HepG2 (cell line): ENCODE measurements around the gene OR2B3.

Source experiments
- CBX5 ChIP-seq: sonication (generic); formaldehyde crosslinking; IDR thresholded peaks from 2 replicates; pipeline ENCODE4 v1.4.0; 2020; ENCODE audit warnings: missing genetic modification reagents, borderline replicate concordance
- ELF4 ChIP-seq: sonication (generic); formaldehyde crosslinking; IDR thresholded peaks from 2 replicates; pipeline ENCODE4 v1.5.0; 2020; ENCODE audit warnings: missing genetic modification reagents, mild to moderate bottlenecking, moderate library complexity, borderline replicate concordance
- HNRNPUL1 ChIP-seq: fragments of 200-400 bp; formaldehyde crosslinking; IDR thresholded peaks from 2 replicates; pipeline ENCODE4 v1.6.1; 2017; ENCODE audit warnings: low read depth, mild to moderate bottlenecking, low read length, moderate library complexity
- HOXA7 ChIP-seq: sonication (generic); formaldehyde crosslinking; IDR thresholded peaks from 2 replicates; pipeline ENCODE4 v1.8.1; 2022; ENCODE audit warnings: mild to moderate bottlenecking, missing genetic modification reagents, moderate library complexity
- MAFK ChIP-seq, 2 experiments: IDR thresholded peaks in 1 of 2; conservative IDR thresholded peaks in 1 of 2; 2 replicates each; pipeline ENCODE4 v1.6.1; 2011; ENCODE audit warnings: improper control_type of control experiment in 2 of 2, low read length in 2 of 2
- TBL1XR1 ChIP-seq: fragments of 150-350 bp; IDR thresholded peaks from 2 replicates; pipeline ENCODE4 v1.6.1; 2014; ENCODE audit warnings: borderline replicate concordance, low read length; ENCODE audit not compliant: partially characterized antibody
- TBX2 ChIP-seq: sonication (generic); formaldehyde crosslinking; IDR thresholded peaks from 2 replicates; pipeline ENCODE4 v1.5.0; 2020; ENCODE audit warnings: missing genetic modification reagents, mild to moderate bottlenecking, borderline replicate concordance
- ZNF773 ChIP-seq: sonication (generic); formaldehyde crosslinking; IDR thresholded peaks from 2 replicates; pipeline ENCODE4 v1.4.0; 2020; ENCODE audit warnings: missing genetic modification reagents, borderline replicate concordance
- TF ChIP-seq, protein P1 (sequence below): IDR thresholded peaks from 2 replicates; pipeline ENCODE4 v1.6.1; 2012; ENCODE audit warnings: inconsistent platforms

DNA sequence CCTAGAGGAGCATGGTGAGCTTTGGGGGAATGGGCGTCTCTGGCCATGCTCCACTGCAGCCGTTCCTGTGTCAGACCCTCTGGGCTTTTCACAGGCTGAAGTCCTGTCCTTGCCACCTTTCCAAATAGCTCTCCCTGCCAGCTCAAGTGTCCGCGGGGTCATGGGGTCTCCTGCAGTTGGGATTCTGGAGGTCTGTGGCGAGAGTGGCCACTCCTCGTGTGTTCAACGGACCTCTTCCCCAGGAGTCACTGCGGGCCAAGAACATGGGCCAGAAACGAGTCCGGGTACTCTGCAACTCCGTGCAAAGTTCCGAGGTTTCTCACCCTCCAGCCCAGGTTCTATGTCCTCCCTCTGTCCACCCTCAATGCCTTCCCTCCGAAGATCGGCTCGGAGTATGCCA lies 4.7 kb downstream of the OR2B3 start:
- TF ChIP-seq HNRNPUL1 (no peak), HOXA7 (CRISPR knock-in tag) (no peak), MAFK (conservative IDR thresholded peaks at IDR 0.05 in 1 of 2, IDR thresholded peaks at IDR 0.05 in 1 of 2; ENCODE audit: low read length in 2 of 2) (no peak), ZNF773 (CRISPR knock-in tag) (no peak), TBL1XR1 (no peak), ELF4 (no peak), CBX5 (no peak), TBX2 (no peak)
- TF ChIP-seq, protein P1, sequence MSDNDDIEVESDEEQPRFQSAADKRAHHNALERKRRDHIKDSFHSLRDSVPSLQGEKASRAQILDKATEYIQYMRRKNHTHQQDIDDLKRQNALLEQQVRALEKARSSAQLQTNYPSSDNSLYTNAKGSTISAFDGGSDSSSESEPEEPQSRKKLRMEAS: no peak
